Panc1 (cell line): Measurements from ENCODE around the gene VAC14. TPM values are rescaled to one million over a fixed set of nuclear protein-coding genes. Genes with fewer than 3 reads are reported as not detected.

Source experiments
- ATAC-seq: fragments of 200-7000 bp; cut with Tn5 transposase; 2 replicates; pipeline ENCODE4 v1.9.1; 2020; ENCODE audit warnings: mild to moderate bottlenecking, moderate library complexity
- BruUV-seq: library from RNA; stranded (reverse); fragments of 400-500 nt; replicated peaks from 2 replicates; lab custom pipeline; 2021; lab: Mats Ljungman, UMichigan
- CTCF ChIA-PET: fragments of 300-600 bp; sonication (Branson Sonifier 250); formaldehyde crosslinking; loops from one replicate; lab custom pipeline; 2022; ENCODE audit warnings: antibody characterized with exemption; lab: Charles Lee
- POLR2A ChIA-PET: fragments of 300-600 bp; sonication (Branson Sonifier 250); formaldehyde crosslinking; loops from one replicate; lab custom pipeline; 2022; ENCODE audit warnings: antibody characterized with exemption; lab: Charles Lee
- DNase-seq: peaks from one replicate; pipeline ENCODE4 v3.0.0-alpha.2; 2010; ENCODE audit warnings: low read depth, low spot score
- H3K27ac ChIP-seq: 2 replicates; pipeline ENCODE4 v1.5.1; 2011; ENCODE audit warnings: mild to moderate bottlenecking, low read length, inconsistent platforms
- H3K27me3 ChIP-seq: fragments of 200-500 bp; sonication (Bioruptor generic); 2 replicates; pipeline ENCODE4 v1.6.0; 2014; ENCODE audit warnings: low read length, inconsistent platforms; ENCODE audit not compliant: control insufficient read depth, insufficient read depth
- H3K36me3 ChIP-seq: fragments of 200-500 bp; sonication (Bioruptor generic); 2 replicates; pipeline ENCODE4 v1.5.1; 2014; ENCODE audit warnings: inconsistent platforms, mild to moderate bottlenecking, low read length, moderate library complexity; ENCODE audit not compliant: control insufficient read depth, insufficient read depth
- H3K4me1 ChIP-seq: 2 replicates; pipeline ENCODE4 v1.5.1; 2011; ENCODE audit warnings: inconsistent platforms, mild to moderate bottlenecking, low read length, moderate library complexity; ENCODE audit not compliant: control insufficient read depth, insufficient read depth
- H3K4me3 ChIP-seq, 2 experiments: 2 replicates each; pipeline ENCODE4 v1.5.1; 2011 to 2012; ENCODE audit warnings: low read depth in 2 of 2, low read length in 2 of 2, mild to moderate bottlenecking in 2 of 2, inconsistent platforms in 1 of 2, moderate library complexity in 1 of 2
- H3K9me3 ChIP-seq: fragments of 200-500 bp; sonication (Bioruptor generic); 2 replicates; pipeline ENCODE4 v1.5.1; 2014; ENCODE audit warnings: low read depth, mild to moderate bottlenecking, inconsistent platforms, low read length, moderate library complexity; ENCODE audit not compliant: control insufficient read depth, insufficient read depth
- POLR2AphosphoS5 ChIP-seq: IDR thresholded peaks from 2 replicates; pipeline ENCODE4 v1.6.1; 2012; ENCODE audit warnings: mild to moderate bottlenecking, low read depth, low read length, moderate library complexity
- SIN3A ChIP-seq: IDR thresholded peaks from 2 replicates; pipeline ENCODE4 v1.6.1; 2012; ENCODE audit warnings: low read depth, mild to moderate bottlenecking, low read length, moderate library complexity, borderline replicate concordance; ENCODE audit not compliant: insufficient read depth
- TCF7L2 ChIP-seq: IDR thresholded peaks from 2 replicates; pipeline ENCODE4 v1.6.1; 2011; ENCODE audit warnings: mild to moderate bottlenecking, low read depth, low read length, inconsistent platforms
- in situ Hi-C: cut with HindIII; loops from 2 replicates; pipeline ENCODE4 v1.10.0; 2016; ENCODE audit warnings: low sequenced_read_pairs, low pct_unique_long_range_greater_than_20kb
- intact Hi-C: fragments of 100-400 bp; cut with micrococcal nuclease; formaldehyde crosslinking; loops from one replicate; pipeline ENCODE4 v1.10.0; 2022; ENCODE audit not compliant: unreplicated experiment
- total RNA-seq: library from RNA; stranded (reverse); gene quantifications from one replicate; pipeline ENCODE4 v1.2.1, GENCODE V29; 2021; ENCODE audit not compliant: unreplicated experiment
- TF ChIP-seq, protein P1 (sequence below): fragments of 450-650 bp; IDR thresholded peaks from 2 replicates; pipeline ENCODE4 v1.5.1; 2017; ENCODE audit warnings: mild to moderate bottlenecking
- TF ChIP-seq, protein P2 (sequence below), 2 experiments: IDR thresholded peaks; 2 replicates each; pipeline ENCODE4 v1.6.1; 2011 to 2012; ENCODE audit warnings: low read depth in 2 of 2, control low read depth in 1 of 2, low read length in 1 of 2, mild to moderate bottlenecking in 1 of 2, moderate library complexity in 1 of 2; ENCODE audit not compliant: insufficient read depth in 1 of 2

Gene VAC14
- total RNA-seq, 1 experiment from 2014 or later: 37.9 TPM

DNA sequence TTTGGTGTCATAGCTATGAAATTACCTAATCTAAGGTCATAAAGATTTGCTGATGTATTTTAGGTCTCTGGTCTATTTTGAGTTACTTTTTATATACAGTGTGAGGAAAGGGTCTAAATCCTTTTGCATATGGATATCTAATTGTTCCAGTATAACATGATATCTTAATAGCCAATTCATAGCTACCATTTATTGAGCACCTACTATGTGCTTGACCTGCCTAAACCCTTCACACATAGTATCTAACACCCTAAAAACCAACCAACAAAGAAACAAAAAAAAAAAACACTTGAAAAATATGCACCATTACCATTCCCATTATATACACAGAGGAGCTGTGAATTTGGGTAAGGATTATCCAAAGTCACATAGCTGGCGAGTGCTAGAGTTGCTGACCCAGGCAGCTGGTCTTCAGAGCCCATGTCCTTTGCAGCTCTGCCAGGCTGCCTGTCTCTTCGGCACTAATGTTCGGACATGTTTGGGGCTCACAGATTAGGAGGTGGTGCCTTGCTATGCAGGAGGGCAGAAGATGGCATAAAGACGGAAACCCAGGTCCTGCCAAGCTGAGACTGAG, 66.3 kb downstream of the VAC14 start:
- Histone ChIP-seq H3K27ac (no peak overlapping the region), H3K36me3 (no peaks in the 10 kb centered on the region), H3K4me1 (no peaks in the 10 kb centered on the region; the same call in none of the 2 replicates), H3K27me3 (no peaks in the 10 kb centered on the region), H3K9me3 (no peaks in the 10 kb centered on the region), H3K4me3 (no peak overlapping the region)
- DNase-seq (no peak), ATAC-seq (no peak)
- POLR2A ChIA-PET: no interaction called here
- in situ Hi-C loops: no loop called here
- intact Hi-C loops: no loop called here
- CTCF ChIA-PET: no interaction called here
- TF ChIP-seq, protein P1, sequence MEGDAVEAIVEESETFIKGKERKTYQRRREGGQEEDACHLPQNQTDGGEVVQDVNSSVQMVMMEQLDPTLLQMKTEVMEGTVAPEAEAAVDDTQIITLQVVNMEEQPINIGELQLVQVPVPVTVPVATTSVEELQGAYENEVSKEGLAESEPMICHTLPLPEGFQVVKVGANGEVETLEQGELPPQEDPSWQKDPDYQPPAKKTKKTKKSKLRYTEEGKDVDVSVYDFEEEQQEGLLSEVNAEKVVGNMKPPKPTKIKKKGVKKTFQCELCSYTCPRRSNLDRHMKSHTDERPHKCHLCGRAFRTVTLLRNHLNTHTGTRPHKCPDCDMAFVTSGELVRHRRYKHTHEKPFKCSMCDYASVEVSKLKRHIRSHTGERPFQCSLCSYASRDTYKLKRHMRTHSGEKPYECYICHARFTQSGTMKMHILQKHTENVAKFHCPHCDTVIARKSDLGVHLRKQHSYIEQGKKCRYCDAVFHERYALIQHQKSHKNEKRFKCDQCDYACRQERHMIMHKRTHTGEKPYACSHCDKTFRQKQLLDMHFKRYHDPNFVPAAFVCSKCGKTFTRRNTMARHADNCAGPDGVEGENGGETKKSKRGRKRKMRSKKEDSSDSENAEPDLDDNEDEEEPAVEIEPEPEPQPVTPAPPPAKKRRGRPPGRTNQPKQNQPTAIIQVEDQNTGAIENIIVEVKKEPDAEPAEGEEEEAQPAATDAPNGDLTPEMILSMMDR: no peak
- TF ChIP-seq TCF7L2 (no peak), SIN3A (no peak), POLR2AphosphoS5 (no peak)
- TF ChIP-seq, protein P2, sequence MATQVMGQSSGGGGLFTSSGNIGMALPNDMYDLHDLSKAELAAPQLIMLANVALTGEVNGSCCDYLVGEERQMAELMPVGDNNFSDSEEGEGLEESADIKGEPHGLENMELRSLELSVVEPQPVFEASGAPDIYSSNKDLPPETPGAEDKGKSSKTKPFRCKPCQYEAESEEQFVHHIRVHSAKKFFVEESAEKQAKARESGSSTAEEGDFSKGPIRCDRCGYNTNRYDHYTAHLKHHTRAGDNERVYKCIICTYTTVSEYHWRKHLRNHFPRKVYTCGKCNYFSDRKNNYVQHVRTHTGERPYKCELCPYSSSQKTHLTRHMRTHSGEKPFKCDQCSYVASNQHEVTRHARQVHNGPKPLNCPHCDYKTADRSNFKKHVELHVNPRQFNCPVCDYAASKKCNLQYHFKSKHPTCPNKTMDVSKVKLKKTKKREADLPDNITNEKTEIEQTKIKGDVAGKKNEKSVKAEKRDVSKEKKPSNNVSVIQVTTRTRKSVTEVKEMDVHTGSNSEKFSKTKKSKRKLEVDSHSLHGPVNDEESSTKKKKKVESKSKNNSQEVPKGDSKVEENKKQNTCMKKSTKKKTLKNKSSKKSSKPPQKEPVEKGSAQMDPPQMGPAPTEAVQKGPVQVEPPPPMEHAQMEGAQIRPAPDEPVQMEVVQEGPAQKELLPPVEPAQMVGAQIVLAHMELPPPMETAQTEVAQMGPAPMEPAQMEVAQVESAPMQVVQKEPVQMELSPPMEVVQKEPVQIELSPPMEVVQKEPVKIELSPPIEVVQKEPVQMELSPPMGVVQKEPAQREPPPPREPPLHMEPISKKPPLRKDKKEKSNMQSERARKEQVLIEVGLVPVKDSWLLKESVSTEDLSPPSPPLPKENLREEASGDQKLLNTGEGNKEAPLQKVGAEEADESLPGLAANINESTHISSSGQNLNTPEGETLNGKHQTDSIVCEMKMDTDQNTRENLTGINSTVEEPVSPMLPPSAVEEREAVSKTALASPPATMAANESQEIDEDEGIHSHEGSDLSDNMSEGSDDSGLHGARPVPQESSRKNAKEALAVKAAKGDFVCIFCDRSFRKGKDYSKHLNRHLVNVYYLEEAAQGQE (IDR thresholded peaks at IDR 0.05; ENCODE audit: insufficient read depth in 1 of 2, low read depth in 2 of 2, low read length in 1 of 2): no peak
- no TSS peak for BruUV-seq

DNA sequence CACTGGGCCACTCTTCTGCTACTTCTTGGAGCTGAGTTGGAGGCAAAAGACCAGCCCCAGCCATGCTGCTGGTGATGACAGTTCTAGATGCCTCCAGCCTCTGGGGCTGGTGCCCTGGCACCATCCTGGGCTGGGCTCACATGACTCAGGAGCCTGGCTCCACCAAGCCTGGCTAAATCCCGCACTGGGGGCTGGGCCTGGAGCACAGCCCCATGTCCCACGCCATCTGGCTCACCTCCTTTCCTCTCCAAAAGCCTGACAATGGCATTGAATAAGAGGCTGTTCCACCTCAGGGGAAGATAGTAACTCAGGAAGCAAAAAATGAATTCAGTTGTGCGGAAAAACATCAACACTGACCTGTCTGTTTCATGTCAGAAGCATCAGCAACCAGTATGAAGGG, 70.0 kb downstream of the VAC14 start:
- no peaks in the 10 kb centered on the region for H3K36me3 ChIP-seq
- ChIA-PET CTCF (no interaction called here), POLR2A (no interaction called here)
- DNase-seq (no peak), ATAC-seq (no peak)
- no peak overlapping the region for H3K4me3 ChIP-seq
- no TSS peak for BruUV-seq
- no peaks in the 10 kb centered on the region for H3K27me3 ChIP-seq
- in situ Hi-C loops: no loop called here
- TF ChIP-seq, protein P2 (IDR thresholded peaks at IDR 0.05; ENCODE audit: insufficient read depth in 1 of 2, low read depth in 2 of 2, low read length in 1 of 2): no peak
- TF ChIP-seq TCF7L2 (no peak), SIN3A (no peak), POLR2AphosphoS5 (no peak)
- intact Hi-C loops: no loop called here
- H3K9me3 ChIP-seq: no peaks in the 10 kb centered on the region
- no peaks in the 10 kb centered on the region for H3K4me1 ChIP-seq
- H3K27ac ChIP-seq: no peak overlapping the region
